ENCODE measurements around the gene VPS13A.
"Not testable (repeated sequence)": the region's sequence is repeated elsewhere in the genome, so short reads cannot be mapped to it uniquely, and the experiment has no call there.

Gene VPS13A

GRCh38 chr9:77188242-77188641 is 10.9 kb downstream of the VPS13A start:
- no peak for DNase-seq (ENCODE audit: low spot score)

- DNase-seq (ENCODE audit: low spot score), result no peak
Observed at GRCh38 chr9:77194423-77194822, 17.1 kb downstream of the VPS13A start.

GRCh38 chr9:77210116-77210515 is 32.8 kb downstream of the VPS13A start:
- no peak for DNase-seq (ENCODE audit: low spot score)

GRCh38 chr9:77211561-77211960 is 34.2 kb downstream of the VPS13A start:
- no peak for DNase-seq (ENCODE audit: low spot score)

- no peak for DNase-seq (ENCODE audit: low spot score)
Observed at GRCh38 chr9:77212801-77213200, 35.5 kb downstream of the VPS13A start.

GRCh38 chr9:77215874-77216273 is 38.5 kb downstream of the VPS13A start:
- peak; percentile 11 for DNase-seq (ENCODE audit: low spot score)

- DNase-seq (ENCODE audit: low spot score), result peak; percentile 63
Observed at GRCh38 chr9:77218612-77219011, 41.3 kb downstream of the VPS13A start.

- no peak for DNase-seq (ENCODE audit: low spot score)
Observed at GRCh38 chr9:77221431-77221830, 44.1 kb downstream of the VPS13A start.

GRCh38 chr9:77224746-77225312 is 47.5 kb downstream of the VPS13A start:
- no peak for DNase-seq (ENCODE audit: low spot score)

- DNase-seq (ENCODE audit: low spot score), result no peak
Observed at GRCh38 chr9:77236693-77237092, 59.4 kb downstream of the VPS13A start.

GRCh38 chr9:77237896-77238295 is 60.6 kb downstream of the VPS13A start:
- no peak for DNase-seq (ENCODE audit: low spot score)

- peak; percentile 16 for DNase-seq (ENCODE audit: low spot score)
Observed at GRCh38 chr9:77251050-77251449, 73.7 kb downstream of the VPS13A start.

GRCh38 chr9:77257275-77257674 is 79.9 kb downstream of the VPS13A start:
- DNase-seq (ENCODE audit: low spot score), result no peak

GRCh38 chr9:77261605-77262004 is 84.3 kb downstream of the VPS13A start:
- no peak for DNase-seq (ENCODE audit: low spot score)

GRCh38 chr9:77267762-77268161 is 90.4 kb downstream of the VPS13A start:
- DNase-seq (ENCODE audit: low spot score), result not testable (repeated sequence)

- no peak for DNase-seq (ENCODE audit: low spot score)
Observed at GRCh38 chr9:77271023-77271690, 93.8 kb downstream of the VPS13A start.

GRCh38 chr9:77276799-77277198 is 99.5 kb downstream of the VPS13A start:
- no peak for DNase-seq (ENCODE audit: low spot score)

- DNase-seq (ENCODE audit: low spot score), result no peak
Observed at GRCh38 chr9:77277719-77278118, 100.4 kb downstream of the VPS13A start.

GRCh38 chr9:77283991-77284390 is 106.7 kb downstream of the VPS13A start:
- DNase-seq (ENCODE audit: low spot score), result no peak

GRCh38 chr9:77284616-77285015 is 107.3 kb downstream of the VPS13A start:
- DNase-seq (ENCODE audit: low spot score), result no peak

- DNase-seq (ENCODE audit: low spot score), result peak; percentile 36
Observed at GRCh38 chr9:77290373-77290772, 113.0 kb downstream of the VPS13A start.

GRCh38 chr9:77291714-77292113 is 114.4 kb downstream of the VPS13A start:
- peak; percentile 42 for DNase-seq (ENCODE audit: low spot score)

- DNase-seq (ENCODE audit: low spot score), result no peak
Observed at GRCh38 chr9:77293949-77294348, 116.6 kb downstream of the VPS13A start.

GRCh38 chr9:77304543-77304942 is 127.2 kb downstream of the VPS13A start:
- DNase-seq (ENCODE audit: low spot score), result no peak
